Spinal cord (tissue), 10 donors: ENCODE results near the gene STEEP1. TPM values are rescaled to one million over a fixed set of nuclear protein-coding genes. Genes with fewer than 3 reads are reported as not detected.
"Not testable (repeated sequence)": the region's sequence is repeated elsewhere in the genome, so short reads cannot be mapped to it uniquely, and the experiment has no call there.

ENCODE experiments used
- DNase-seq, 6 donors: peaks; one replicate each; pipeline versions ENCODE4 v3.0.0 to v3.0.0-alpha.2; 2013 to 2015; ENCODE audit warnings: low spot score in 6 of 6, low read depth in 4 of 6
- H3K27ac ChIP-seq: one replicate; pipeline ENCODE4 v1.5.1; 2013; ENCODE audit warnings: low read depth, low read length, control low read depth
- H3K27me3 ChIP-seq: one replicate; pipeline ENCODE4 v1.6.1; 2013; ENCODE audit warnings: low read length; ENCODE audit not compliant: control insufficient read depth, insufficient read depth
- H3K36me3 ChIP-seq: one replicate; pipeline ENCODE4 v1.6.1; 2013; ENCODE audit warnings: low read length; ENCODE audit not compliant: control insufficient read depth, insufficient read depth
- H3K4me1 ChIP-seq: one replicate; pipeline ENCODE4 v1.6.1; 2013; ENCODE audit warnings: low read length; ENCODE audit not compliant: control insufficient read depth, insufficient read depth
- H3K4me3 ChIP-seq: one replicate; pipeline ENCODE4 v1.5.1; 2013; ENCODE audit warnings: low read depth, low read length, control low read depth
- H3K9me3 ChIP-seq: one replicate; pipeline ENCODE4 v1.6.1; 2013; ENCODE audit warnings: low read length; ENCODE audit not compliant: control insufficient read depth, insufficient read depth
- WGBS: methylation state at CpG from one replicate; pipeline ENCODE4 v1.1.5; 2013; ENCODE audit warnings: missing lambda C conversion rate; ENCODE audit not compliant: insufficient coverage; 5-methylcytosine and 5-hydroxymethylcytosine counted together
- polyA plus RNA-seq, 2 donors: library from polyadenylated mRNA; unstranded; fragments of 120-200 nt; gene quantifications; one replicate each; pipeline ENCODE4 v1.2.1, GENCODE V29; 2013; ENCODE audit not compliant: insufficient read length in 2 of 2
- total RNA-seq, 2 donors: library from RNA; depleted of rRNA in 1 of 2; stranded (reverse); fragments of 120-200 nt in 1 of 2; fragments of >200 nt in 1 of 2; gene quantifications; one replicate each; pipeline versions ENCODE4 v1.2.3 to v1.2.4, GENCODE V29; 2013 to 2014
- donor health status: healthy.

STEEP1 gene
- total and polyA plus RNA-seq, 4 donors = 27.8 to 39.8 (median 35.3) TPM

DNA sequence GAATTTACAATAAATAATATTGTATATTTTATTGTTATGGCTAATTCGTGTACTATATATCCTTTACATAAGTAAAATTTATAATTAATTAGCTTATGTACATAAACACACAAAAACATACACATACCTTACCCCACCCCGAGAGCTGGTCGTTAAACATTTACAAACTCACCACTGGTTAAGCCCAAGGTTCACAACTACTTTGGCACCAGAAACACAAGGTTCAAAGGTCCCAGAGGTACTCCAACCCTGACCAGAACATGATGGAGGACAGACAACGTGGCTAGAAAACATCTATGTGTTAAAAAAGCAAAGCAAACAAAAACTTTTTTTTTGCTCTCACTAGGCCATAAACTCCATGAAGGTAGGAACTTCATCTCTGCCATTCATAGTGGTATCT lies 59.3 kb downstream of the STEEP1 start:
- 84% methylated on average over 2 of the region's 4 CpGs for WGBS
- H3K36me3 ChIP-seq = no peaks in the 10 kb centered on the region
- no peak overlapping the region for H3K27ac ChIP-seq
- no peak for DNase-seq
- H3K4me1 ChIP-seq = peaks cover 9% of the 10 kb centered on the region
- H3K27me3 ChIP-seq = no peaks in the 10 kb centered on the region
- H3K4me3 ChIP-seq = no peak overlapping the region
- no peaks in the 10 kb centered on the region for H3K9me3 ChIP-seq

GRCh38 chrX:119505145-119505544 lies 60.1 kb downstream of the STEEP1 start:
- not testable (repeated sequence) for DNase-seq, H3K27me3 ChIP-seq, H3K4me1 ChIP-seq, H3K9me3 ChIP-seq, H3K36me3 ChIP-seq, H3K4me3 ChIP-seq, H3K27ac ChIP-seq
- WGBS = no CpG with 5 or more reads among the region's 10 CpGs

GRCh38 chrX:119503484-119503861 lies 61.7 kb downstream of the STEEP1 start:
- WGBS = 75% methylated on average over 2 of the region's 2 CpGs
- H3K27ac ChIP-seq = no peak overlapping the region
- no peaks in the 10 kb centered on the region for H3K27me3 ChIP-seq
- peaks cover 9% of the 10 kb centered on the region for H3K4me1 ChIP-seq
- H3K9me3 ChIP-seq = no peaks in the 10 kb centered on the region
- no peak overlapping the region for H3K4me3 ChIP-seq
- no peak for DNase-seq
- H3K36me3 ChIP-seq = no peaks in the 10 kb centered on the region

DNA sequence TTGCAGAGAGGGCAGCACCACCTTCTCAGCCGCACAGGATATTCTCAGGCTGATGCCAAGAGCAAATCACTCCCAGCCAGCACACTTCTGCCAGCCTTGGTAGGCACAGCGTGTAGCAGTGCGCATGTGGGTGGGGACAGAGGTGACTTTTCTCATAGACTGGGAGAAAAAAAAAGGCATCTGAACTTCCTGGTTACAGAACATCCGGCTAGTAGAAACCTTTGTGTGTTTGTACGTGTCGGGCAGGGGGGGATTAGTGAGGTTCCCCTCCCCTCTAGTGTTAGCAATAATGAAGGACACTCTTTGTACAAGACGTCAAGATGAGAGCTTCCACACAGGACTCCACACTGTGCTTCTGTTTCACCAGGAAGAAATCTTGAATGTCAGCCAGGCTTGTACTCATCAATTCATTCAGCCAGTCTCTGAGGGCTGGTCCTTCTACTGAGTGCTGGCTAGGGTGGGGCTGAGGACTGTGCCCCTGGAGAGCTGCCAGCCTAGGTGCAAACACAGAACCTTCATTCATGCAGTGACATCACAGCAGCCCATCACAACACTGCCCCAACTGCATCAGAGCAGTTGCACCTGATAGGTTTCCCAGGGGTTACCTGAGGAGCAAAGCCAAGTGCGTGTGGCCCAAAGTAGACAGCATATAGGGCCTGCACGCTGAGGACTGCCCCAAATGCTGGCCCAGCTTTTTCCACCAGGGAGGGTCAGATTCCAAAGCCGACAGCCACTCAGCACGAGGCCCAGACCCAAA lies 62.3 kb downstream of the STEEP1 start:
- H3K27me3 ChIP-seq = no peaks in the 10 kb centered on the region
- no peak overlapping the region for H3K4me3 ChIP-seq
- H3K27ac ChIP-seq = no peak overlapping the region
- 61% methylated on average over 5 of the region's 11 CpGs for WGBS
- no peaks in the 10 kb centered on the region for H3K36me3 ChIP-seq
- peaks cover 9% of the 10 kb centered on the region for H3K4me1 ChIP-seq
- H3K9me3 ChIP-seq = no peaks in the 10 kb centered on the region
- DNase-seq = peak in 3 of 6 donors; percentile 9 to 56 (median 41)

- Histone ChIP-seq H3K27me3 (no peaks in the 10 kb centered on the region), H3K27ac (no peak overlapping the region), H3K4me3 (no peak overlapping the region), H3K36me3 (no peaks in the 10 kb centered on the region), H3K4me1 (peaks cover 9% of the 10 kb centered on the region), H3K9me3 (no peaks in the 10 kb centered on the region)
- 78% methylated on average over 5 of the region's 7 CpGs for WGBS
- DNase-seq = no peak
Observed at GRCh38 chrX:119501511-119502148, 63.6 kb downstream of the STEEP1 start.

DNA sequence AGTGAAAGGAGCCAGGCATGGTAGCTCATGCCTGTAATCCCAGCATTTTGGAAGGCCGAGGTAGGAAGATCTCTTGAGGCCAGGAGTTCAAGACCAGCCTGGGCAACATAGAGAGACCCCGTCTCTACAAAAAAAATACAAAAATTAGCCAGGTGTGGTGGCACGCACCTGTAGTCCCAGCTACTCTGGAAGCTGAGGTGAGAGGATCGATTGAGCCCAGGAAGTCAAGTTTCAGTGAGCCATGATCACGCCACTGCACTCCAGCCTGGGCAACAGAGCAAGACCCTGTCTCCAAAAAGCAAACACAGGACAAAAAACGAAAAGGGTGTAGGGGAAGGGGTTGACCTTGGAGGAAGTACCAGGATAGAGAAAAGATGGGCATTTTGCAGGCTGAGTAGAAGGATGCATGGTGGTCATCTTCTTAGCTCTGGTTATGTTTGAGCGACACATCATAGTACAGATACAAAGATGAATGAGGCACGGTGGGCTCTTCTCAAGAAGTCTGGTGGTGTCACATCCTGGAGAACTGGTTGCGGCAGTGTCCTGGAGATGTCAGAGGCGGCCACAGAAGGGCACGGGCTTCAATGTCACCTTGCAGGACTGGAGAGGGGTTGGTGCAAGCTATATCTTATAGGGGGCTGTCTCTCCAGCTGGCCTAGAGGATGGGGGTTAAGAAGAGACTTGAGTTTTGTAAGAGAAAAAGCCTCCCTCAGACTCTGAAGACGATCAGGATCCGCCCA lies 65.0 kb downstream of the STEEP1 start:
- 83% methylated on average over 10 of the region's 13 CpGs for WGBS
- H3K36me3 ChIP-seq = no peaks in the 10 kb centered on the region
- peaks cover 9% of the 10 kb centered on the region for H3K4me1 ChIP-seq
- no peaks in the 10 kb centered on the region for H3K9me3 ChIP-seq
- H3K4me3 ChIP-seq = no peak overlapping the region
- no peaks in the 10 kb centered on the region for H3K27me3 ChIP-seq
- no peak overlapping the region for H3K27ac ChIP-seq
- no peak for DNase-seq

GRCh38 chrX:119497185-119497584 lies 68.0 kb downstream of the STEEP1 start:
- H3K27me3 ChIP-seq = no peaks in the 10 kb centered on the region
- DNase-seq = no peak
- no peaks in the 10 kb centered on the region for H3K36me3 ChIP-seq
- no peak overlapping the region for H3K4me3 ChIP-seq
- no peaks in the 10 kb centered on the region for H3K9me3 ChIP-seq
- 60% methylated on average over 1 of the region's 1 CpG for WGBS
- H3K27ac ChIP-seq = no peak overlapping the region
- H3K4me1 ChIP-seq = no peaks in the 10 kb centered on the region

- H3K27ac ChIP-seq = no peak overlapping the region
- DNase-seq = no peak
- H3K4me1 ChIP-seq = no peaks in the 10 kb centered on the region
- H3K9me3 ChIP-seq = no peaks in the 10 kb centered on the region
- H3K4me3 ChIP-seq = no peak overlapping the region
- H3K36me3 ChIP-seq = no peaks in the 10 kb centered on the region
- no peaks in the 10 kb centered on the region for H3K27me3 ChIP-seq
- 60% methylated on average over 7 of the region's 10 CpGs for WGBS
Observed at GRCh38 chrX:119495734-119496726, 69.2 kb downstream of the STEEP1 start.

GRCh38 chrX:119493851-119494495 lies 71.2 kb downstream of the STEEP1 start:
- 74% methylated on average over 7 of the region's 10 CpGs for WGBS
- not testable (repeated sequence) for H3K9me3 ChIP-seq, H3K36me3 ChIP-seq

More at GRCh38 chrX:119493851-119494495, 71.2 kb downstream of the STEEP1 start:
- not testable (repeated sequence) for H3K27ac ChIP-seq, H3K4me1 ChIP-seq, DNase-seq, H3K27me3 ChIP-seq, H3K4me3 ChIP-seq
